IPS DF 19.7 (cell line): ENCODE data around the gene MZB1.
A peak's percentile ranks its signal among the peaks of the same experiment; 100 is the strongest.
"Not testable (repeated sequence)": the region's sequence is repeated elsewhere in the genome, so short reads cannot be mapped to it uniquely, and the experiment has no call there.

Source experiments
- DNase-seq: peaks from one replicate; pipeline ENCODE4 v3.0.0-alpha.2; 2013; ENCODE audit warnings: low read depth, low spot score

MZB1 gene

DNA sequence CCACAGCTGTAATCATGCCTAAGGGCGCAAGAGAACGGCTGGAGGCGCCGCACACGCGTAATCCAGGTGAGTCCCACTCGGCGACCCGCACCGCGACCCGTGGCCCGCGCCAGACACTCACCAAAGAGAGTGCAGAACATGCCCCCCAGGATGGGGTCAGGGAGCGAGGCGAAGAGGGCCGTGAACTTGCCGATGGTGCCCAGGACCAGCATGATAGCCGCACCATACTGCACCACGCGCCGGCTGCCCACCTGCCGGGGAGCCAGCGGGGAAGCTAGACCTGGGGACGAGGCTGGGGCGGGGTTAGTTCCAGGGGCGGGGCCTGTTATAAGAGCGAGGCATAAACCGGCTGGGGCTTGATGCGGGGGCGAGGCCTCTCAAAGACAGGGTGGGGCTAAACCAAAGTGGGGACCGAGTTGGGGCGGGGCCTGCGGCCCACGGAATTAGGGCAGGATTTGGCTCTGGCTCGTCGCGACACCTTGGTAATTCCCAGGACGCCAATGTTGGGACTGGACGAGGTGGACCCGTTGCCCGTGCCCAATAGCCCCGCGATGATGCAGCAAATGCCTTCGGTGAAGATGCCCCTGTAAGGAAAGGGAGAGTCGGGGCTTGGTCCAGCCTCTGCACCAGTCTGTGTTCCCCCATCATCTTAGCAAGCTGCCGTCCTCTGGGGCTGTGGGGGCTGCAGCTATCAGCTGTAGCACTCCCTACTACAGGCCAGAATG is 11.4 kb downstream of the MZB1 start:
- no peak for DNase-seq

DNA sequence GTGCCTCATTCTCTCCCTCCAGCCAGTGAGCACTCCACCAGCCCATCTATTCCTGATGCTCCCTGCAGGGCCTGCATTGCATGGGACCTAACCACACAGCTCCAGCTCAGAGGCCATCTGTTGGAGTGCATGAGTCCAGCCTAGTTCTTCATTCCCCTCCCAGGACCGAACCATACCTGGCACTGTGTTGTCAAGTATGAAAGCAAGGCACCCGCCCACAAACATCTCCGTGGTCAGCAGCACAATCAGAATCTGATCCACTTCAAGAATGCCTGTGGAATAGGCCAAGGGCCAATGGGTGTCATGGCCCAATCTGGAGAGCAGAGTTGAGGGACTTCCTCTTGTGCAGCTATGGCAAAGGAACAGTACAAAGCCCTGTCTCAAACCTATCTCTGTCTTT is 12.5 kb downstream of the MZB1 start:
- no peak for DNase-seq

DNA sequence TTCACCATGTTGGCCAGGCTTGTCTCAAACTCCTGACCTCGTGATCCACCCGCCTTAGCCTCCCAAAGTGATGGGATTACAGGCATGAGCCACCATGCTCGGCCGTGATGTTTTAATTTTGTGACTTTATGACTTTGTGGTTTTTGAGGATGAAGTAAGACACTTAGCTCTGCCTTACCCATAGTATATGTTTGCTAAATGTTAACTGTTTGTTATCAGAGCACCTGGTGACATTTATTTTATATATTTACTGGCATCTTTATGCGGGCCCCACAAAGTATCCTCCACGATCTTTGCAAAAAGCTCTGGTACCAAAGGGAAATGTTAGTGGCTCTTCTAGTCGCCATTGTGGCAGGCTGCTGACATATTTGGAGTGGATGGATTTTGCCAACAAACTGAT is 13.3 kb downstream of the MZB1 start:
- no peak for DNase-seq

- no peak for DNase-seq
Measured at GRCh38 chr5:139374909-139375308, 14.8 kb downstream of the MZB1 start.

- no peak for DNase-seq
Measured at GRCh38 chr5:139371482-139372435, 18.0 kb downstream of the MZB1 start.

DNA sequence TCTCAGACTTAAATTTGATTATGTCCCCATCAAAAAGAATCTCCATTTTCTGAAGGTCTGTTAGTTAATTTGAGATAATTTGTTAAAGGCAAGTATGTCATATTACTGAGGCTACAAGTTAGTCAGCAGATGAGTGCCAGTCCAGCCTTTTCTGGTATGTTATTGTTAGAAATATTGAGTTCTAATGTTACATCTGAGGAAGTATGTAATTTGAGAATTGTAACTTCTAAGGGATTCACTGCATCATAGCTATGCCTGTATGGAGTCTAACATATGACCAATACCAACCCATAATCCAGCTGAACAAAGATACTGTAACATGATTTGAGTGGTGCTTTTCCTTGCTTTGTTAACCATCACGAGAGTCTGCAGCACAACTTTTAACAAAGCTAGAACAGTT is 20.5 kb downstream of the MZB1 start:
- no peak for DNase-seq

DNA sequence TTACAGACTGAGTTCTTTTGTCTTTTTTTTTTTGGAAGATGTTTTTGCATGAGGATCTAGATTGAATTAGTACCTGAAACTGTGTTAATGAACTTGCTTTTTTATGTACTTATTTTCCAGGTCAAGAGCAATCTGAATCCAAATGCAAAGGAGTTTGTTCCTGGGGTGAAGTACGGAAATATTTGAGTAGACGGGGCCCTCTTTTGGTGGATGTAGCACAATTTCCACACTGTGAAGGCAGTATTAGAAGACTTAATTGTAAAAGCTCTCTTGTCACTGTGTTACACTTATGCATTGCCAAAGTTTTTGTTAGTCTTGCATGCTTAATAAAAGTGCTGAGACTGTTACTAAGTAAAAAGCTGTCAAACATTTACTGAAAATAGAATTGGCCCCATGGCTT is 21.1 kb downstream of the MZB1 start:
- DNase-seq = no peak

DNA sequence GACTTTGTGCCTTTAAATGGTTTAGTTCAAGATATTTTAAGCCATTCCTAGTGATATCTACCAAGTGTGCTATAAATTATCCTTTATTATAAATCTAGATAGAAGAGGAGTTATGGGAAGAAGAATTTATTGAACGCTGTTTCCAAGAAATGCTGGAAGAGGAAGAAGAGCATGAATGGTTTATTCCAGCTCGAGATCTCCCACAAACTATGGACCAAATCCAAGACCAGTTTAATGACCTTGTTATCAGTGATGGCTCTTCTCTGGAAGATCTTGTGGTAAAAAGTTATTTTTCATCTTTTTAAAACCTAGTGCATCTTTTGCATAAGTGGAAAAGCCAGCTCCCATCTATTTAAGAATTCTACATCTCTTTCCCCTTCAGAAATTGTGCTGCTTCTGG is 25.2 kb downstream of the MZB1 start:
- DNase-seq = no peak

- no peak for DNase-seq
Measured at GRCh38 chr5:139363937-139364336, 25.8 kb downstream of the MZB1 start.

- DNase-seq = no peak
Measured at GRCh38 chr5:139361835-139362429, 27.8 kb downstream of the MZB1 start.

- DNase-seq = no peak
Measured at GRCh38 chr5:139360384-139360783, 29.3 kb downstream of the MZB1 start.

DNA sequence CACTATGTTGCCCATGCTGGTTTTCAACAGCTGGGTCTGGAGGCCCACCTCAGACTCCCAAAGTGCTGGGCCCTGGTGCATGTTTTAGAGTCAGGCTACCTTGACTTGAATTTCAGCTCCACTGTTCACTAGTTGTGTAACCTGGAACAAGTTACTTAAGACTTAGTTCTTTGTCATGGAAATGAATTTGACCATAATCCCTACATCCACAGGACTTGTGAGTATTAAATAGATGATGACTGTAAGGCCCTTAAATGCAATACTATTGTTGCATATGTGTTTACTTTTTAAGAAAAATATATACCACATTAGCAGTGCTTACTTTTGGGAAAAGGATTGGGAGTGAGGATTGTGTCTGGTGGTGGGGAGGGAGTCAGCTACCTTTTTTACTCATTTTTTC is 31.6 kb downstream of the MZB1 start:
- no peak for DNase-seq

- not testable (repeated sequence) for DNase-seq
Measured at GRCh38 chr5:139355900-139356299, 33.8 kb downstream of the MZB1 start.

DNA sequence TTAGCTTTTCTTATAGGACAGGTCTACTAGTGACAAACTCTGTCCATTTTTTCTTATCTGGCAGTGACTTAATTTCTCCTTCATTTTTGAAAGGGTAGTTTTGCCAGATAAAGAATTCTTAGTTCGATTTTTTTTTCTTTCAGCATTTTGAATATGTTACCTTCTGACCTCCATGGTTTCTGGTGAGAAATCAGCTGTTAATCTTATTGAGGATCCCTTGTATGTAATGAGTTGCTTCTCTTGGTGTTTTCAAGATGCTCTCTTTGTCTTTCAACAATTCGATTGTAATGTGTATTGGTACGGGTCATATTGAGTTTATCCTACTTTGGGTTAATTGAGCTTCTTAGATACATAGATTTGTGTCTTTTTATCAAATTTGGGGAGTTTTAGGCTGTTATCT is 35.5 kb downstream of the MZB1 start:
- DNase-seq = no peak

DNA sequence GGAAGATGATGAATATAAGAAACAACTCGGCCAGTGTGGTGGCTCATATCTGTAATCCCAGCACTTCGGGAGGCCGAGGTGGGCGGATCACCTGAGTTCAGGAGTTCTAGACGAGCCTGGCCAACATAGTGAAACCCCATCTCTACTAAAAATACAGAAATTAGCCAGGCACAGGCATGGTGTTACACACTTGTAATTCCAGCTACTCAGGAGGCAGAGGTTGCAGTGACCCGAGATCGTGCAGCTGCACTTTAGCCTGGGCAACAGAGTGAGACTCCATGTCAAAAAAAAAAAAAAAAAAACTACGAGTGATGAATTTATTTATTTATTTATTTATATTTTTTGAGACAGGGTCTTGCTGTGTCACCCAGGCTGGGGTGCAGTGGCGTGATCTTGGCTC is 41.9 kb downstream of the MZB1 start:
- not testable (repeated sequence) for DNase-seq

- DNase-seq = not testable (repeated sequence)
Measured at GRCh38 chr5:139345442-139345841, 44.3 kb downstream of the MZB1 start.

GRCh38 chr5:139344177-139344576 is 45.5 kb downstream of the MZB1 start:
- DNase-seq = no peak

- DNase-seq = no peak
Measured at GRCh38 chr5:139343476-139343875, 46.2 kb downstream of the MZB1 start.

GRCh38 chr5:139342423-139342723 is 47.3 kb downstream of the MZB1 start:
- DNase-seq = no peak

DNA sequence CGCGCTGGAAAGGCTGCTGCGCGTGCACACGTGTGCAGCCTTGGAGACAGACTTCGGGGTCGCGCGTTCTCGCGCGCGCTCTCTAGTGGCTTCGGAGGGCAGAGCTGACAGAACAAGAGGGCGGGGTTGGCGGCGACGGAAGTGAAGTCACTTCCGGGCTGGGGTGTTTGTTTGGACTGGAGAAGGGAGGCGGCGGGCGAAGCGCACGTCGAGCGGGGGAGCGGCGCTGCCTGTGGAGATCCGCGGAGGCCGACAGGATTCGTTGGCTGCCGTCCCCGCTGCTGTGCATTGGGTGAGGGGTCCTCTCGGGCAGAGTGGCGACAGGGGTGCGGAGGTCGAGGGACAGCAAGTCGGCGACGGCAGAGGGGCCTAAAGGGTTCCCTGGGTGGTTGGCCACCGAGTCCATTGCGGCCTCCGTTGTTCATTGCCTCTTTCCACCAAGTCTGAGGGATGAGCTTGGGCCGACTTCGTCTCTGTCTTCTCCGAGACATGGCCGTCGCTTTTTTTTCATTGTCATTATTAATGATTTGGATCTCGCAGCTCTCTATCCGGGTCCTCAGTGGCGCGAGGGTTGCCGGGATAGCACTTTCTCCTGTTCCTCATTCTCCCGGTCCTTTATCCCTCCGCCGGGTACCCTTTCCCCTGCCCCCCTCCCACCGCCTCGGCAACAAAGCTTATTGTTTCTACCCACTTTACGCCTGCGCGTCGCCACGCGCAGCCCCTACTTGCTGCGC is 47.9 kb downstream of the MZB1 start, which contains the start of gene PAIP2:
Gene PAIP2, plus strand, starts transcription at position 166 of the 734 bp plus-strand sequence. CDS start 21,931 bp downstream, outside the sequence.
- peak; percentile 93 for DNase-seq

- DNase-seq = no peak
Measured at GRCh38 chr5:139341187-139341688, 48.5 kb downstream of the MZB1 start.

DNA sequence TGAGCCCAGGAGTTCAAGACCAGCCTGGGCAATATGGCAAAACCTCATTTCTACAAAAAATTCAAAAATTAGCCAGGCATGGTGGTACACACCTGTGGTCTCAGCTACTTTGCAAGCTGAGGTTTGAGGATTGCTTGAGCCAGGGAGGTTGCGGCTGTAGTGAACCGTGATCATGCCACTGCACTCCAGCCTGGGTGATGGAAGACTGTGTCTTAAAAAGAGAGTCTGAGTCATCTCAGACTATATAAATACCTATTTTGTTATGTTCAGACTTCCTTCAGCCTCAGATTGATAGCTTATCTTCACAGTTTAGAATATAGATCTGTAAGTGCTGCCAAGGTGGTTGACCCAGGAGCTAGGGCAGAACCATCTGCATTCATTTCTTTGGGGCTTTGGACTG is 49.7 kb downstream of the MZB1 start:
- no peak for DNase-seq
